GM10248 (cell line): ENCODE measurements around the gene GPR78.

ENCODE experiments used
- CTCF ChIA-PET: fragments of 300-600 bp; sonication (Branson Sonifier 250); formaldehyde crosslinking; extraction: SDS; loops from one replicate; lab custom pipeline; 2021; ENCODE audit warnings: antibody characterized with exemption; lab: Yijun Ruan, JAX
- POLR2A ChIA-PET: fragments of 350-650 bp; sonication (Branson Sonifier 250); formaldehyde crosslinking; extraction: SDS; loops from one replicate; lab custom pipeline; 2020; ENCODE audit warnings: antibody characterized with exemption; lab: Yijun Ruan, JAX
- DNase-seq: peaks from one replicate; pipeline ENCODE4 v3.0.0; 2012; ENCODE audit errors: extremely low spot score
- TF ChIP-seq, protein P1 (sequence below): IDR thresholded peaks from 2 replicates; pipeline ENCODE4 v1.5.1; 2012; ENCODE audit warnings: mild to moderate bottlenecking, low read depth; ENCODE audit errors: extremely low read depth, missing control alignments, control extremely low read depth

The GPR78 gene

DNA sequence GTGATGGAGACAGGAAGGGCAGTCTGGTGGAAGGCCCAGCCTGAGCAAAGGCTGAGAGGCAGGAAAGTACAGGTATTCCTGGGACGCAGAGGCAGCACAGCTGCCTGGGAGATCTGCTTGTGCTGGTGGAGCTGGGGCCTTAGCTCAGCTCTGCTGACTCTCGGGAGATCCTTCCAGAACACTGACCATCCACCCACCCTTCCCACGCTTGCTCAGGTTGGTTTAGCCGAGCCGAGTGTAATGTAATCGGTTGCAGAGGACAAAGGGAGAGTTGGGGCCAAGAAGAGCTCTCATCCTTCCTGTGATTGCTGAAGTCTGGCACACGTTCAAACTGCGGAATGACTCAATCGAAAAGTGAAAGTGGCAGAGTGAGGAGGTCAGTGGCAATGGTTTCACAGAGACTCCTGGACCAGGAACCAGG, 43.1 kb upstream of the GPR78 start:
- TF ChIP-seq, protein P1, sequence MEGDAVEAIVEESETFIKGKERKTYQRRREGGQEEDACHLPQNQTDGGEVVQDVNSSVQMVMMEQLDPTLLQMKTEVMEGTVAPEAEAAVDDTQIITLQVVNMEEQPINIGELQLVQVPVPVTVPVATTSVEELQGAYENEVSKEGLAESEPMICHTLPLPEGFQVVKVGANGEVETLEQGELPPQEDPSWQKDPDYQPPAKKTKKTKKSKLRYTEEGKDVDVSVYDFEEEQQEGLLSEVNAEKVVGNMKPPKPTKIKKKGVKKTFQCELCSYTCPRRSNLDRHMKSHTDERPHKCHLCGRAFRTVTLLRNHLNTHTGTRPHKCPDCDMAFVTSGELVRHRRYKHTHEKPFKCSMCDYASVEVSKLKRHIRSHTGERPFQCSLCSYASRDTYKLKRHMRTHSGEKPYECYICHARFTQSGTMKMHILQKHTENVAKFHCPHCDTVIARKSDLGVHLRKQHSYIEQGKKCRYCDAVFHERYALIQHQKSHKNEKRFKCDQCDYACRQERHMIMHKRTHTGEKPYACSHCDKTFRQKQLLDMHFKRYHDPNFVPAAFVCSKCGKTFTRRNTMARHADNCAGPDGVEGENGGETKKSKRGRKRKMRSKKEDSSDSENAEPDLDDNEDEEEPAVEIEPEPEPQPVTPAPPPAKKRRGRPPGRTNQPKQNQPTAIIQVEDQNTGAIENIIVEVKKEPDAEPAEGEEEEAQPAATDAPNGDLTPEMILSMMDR, result no peak
- no peak for DNase-seq
- POLR2A ChIA-PET, result no interaction called here
- CTCF ChIA-PET, result no interaction called here

DNA sequence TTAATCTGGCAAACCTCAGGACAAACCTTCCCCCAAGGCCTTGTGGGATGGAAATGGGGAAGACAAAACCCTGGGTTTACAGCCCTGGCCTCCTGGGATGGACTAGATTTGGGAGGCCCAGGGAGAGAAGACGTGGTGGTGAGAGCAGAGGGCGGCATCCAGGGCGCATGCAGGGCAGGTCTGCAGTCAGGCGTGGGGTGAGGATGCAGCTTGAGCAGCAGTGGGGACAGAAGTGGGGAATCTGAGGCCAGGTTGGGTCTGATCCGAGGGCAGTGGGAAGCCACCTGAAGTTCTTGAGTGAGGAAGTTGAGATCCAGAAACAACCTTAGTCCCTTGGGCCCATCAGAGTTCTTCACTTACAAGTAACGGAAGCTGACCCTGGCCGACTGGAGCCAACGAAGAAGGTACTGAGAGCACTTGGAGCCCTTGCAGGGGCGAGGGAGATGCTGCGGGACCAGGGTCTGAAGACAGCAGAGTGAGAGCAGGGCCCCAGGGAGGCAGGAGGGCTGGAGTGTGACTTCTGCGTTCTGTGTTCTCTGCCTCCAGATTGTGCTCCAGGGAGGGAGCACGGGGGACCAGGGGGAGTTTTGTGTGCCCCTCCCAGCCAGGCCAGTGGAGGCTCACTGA, 42.0 kb upstream of the GPR78 start:
- CTCF ChIA-PET, result no interaction called here
- POLR2A ChIA-PET, result no interaction called here
- DNase-seq, result no peak
- TF ChIP-seq, protein P1, result no peak

DNA sequence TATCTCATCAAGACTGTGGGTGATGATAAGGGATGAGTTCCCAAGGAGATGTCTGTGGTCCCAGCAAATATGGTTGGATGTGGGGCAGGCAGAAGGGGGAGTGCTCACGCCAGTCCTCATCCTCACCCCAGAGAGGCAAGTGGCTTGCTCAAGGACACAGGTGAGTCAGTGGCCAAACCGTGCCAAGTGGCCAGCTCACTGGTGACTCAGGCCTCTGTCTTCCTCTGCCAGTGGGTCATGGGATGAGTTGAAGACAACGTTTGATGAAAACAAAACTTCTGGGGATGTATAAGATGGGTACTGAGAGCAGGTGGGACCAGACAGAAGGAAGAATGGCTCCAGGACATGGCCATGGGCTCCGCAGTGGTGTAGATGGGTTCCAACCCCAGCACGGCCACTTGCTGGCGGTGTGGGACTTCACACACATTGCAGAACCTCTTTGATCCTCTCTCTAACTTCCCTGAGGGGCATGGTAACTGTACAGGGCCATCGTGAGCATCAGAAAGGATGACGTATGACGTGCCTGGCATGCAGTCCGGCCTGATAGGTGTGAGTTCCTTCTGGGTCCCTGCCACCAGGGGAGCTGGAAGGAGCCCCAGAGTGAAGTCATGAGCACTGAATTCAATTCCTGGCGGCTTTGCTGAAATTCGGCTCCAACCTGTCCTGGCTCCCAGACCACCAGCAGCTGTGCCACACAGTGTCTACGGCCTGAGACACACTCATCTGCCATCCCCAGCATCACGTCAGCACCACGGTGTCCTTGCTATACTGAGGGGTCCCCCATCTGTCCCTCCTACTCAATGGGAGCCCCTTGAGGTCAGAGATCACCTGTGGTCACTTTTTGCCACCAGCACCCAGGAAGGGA, 41.3 kb upstream of the GPR78 start:
- ChIA-PET CTCF (interaction anchor here (3.0 kb wide), 1 partner anchor 71 kb away, joined by 12 read pairs; no protein-coding TSS in a partner anchor), POLR2A (no interaction called here)
- TF ChIP-seq, protein P1, result no peak
- DNase-seq, result no peak

GRCh38 chr4:8539661-8540060, 40.5 kb upstream of the GPR78 start:
- POLR2A ChIA-PET, result no interaction called here

DNA sequence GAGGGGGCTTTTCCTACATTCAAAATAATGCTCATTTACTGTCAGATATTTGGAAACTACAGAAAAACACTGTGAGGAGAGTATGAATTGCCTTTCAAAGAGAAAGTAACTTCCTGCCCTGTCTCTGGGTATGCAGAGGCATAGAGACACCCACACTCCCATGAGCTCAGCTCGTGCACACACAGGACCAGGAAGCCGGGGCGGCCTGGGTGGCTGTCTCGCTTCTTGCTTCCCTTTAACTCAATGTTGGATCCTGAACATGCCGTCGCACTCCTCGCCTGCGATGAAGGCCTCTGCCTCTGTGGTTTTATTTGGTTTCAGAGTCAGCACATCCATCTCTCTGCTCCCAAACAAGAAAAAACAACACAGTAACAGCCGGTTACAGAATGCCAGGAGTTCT, 40.1 kb upstream of the GPR78 start:
- ChIA-PET CTCF (interaction anchor here (3.0 kb wide), 1 partner anchor 72 kb away, joined by 12 read pairs; no protein-coding TSS in a partner anchor), POLR2A (no interaction called here)
- TF ChIP-seq, protein P1, result no peak
- no peak for DNase-seq

More at GRCh38 chr4:8539661-8540060, 40.5 kb upstream of the GPR78 start:
- TF ChIP-seq, protein P1, result no peak
- DNase-seq, result no peak
- CTCF ChIA-PET, result interaction anchor here (3.0 kb wide), 1 partner anchor 71 kb away, joined by 12 read pairs; no protein-coding TSS in a partner anchor

DNA sequence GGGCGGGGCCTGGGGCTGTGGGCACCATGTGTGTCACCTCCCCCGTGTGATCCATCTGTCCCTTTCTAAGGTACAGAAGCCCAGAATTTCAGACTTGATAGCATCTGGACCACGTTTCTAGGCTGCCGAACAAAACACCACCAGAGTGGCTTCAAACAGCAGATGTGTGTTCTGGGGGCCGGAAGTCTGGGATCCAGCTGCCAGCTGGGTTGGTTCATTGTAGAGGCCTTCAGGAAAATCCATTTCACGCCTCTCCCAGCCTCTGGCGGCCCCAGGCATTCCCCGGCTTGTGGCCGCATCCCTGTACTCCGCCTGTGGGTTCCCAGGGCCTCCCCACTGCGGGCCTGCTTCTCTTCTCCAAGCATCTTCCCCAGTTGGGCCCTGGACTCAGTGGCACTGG, 39.6 kb upstream of the GPR78 start:
- TF ChIP-seq, protein P1, result no peak
- no peak for DNase-seq
- CTCF ChIA-PET, result interaction anchor here (1.3 to 3.0 kb wide), 2 partner anchors 66 to 72 kb away, joined by 3 to 12 read pairs; no protein-coding TSS in a partner anchor
- POLR2A ChIA-PET, result no interaction called here
